ENCODE data around the gene LHFPL5. TPM values are rescaled to one million over a fixed set of nuclear protein-coding genes. Genes with fewer than 3 reads are reported as not detected.

The LHFPL5 gene
- total RNA-seq, 2 donors from 2014 or later, result not detected

DNA sequence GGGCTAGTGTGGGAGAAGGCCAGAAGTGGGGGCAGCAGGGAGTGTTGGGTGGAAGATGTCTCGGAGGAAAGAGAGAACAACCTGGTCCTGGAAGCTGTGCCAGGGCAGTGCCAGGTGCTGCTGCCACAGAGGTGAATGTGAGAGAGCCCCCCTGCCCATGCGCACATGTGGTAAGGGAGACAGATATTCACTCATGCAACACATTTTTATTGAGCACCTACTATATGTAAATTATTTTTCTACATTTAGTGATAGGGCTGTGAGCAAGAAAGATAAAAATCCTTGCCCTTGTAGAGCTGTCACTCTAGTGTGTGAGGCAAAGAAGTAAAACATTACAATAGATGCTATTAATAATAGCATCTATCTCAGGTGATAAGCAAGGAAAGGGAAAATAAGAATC, 23.9 kb upstream of the LHFPL5 start:
- peaks cover 11% of the 10 kb centered on the region for H3K27me3 ChIP-seq (ENCODE audit: control insufficient read depth, insufficient read depth, low read length, poor library complexity, severe bottlenecking)
- DNase-seq, result no peak
- no peak overlapping the region for H3K9ac ChIP-seq (ENCODE audit: extremely low read depth, low read length, poor library complexity, severe bottlenecking)
- H3K4me1 ChIP-seq (ENCODE audit: control insufficient read depth, insufficient read depth, low read length), result no peaks in the 10 kb centered on the region
- no peaks in the 10 kb centered on the region for H3K4me1 Mint-ChIP-seq
- H3K36me3 Mint-ChIP-seq (ENCODE audit: low read depth), result no peaks in the 10 kb centered on the region
- WGBS, 2 experiments (ENCODE audit: insufficient coverage in 1 of 2, insufficient read length in 1 of 2), result 95 to 100% methylated on average over 1 to 2 of the region's 2 CpGs
- peaks cover 16% of the 10 kb centered on the region for H3K27me3 Mint-ChIP-seq (ENCODE audit: insufficient read depth)
- no peaks in the 10 kb centered on the region for H3K9me3 Mint-ChIP-seq
- H3K36me3 ChIP-seq (ENCODE audit: control insufficient read depth, insufficient read depth, low read length), result no peaks in the 10 kb centered on the region
- H3K27ac Mint-ChIP-seq, result no peak overlapping the region
- no peak overlapping the region for H3K27ac ChIP-seq (ENCODE audit: low read depth, low read length)
- no peak overlapping the region for H3K4me3 Mint-ChIP-seq
- TF ChIP-seq, protein P1, sequence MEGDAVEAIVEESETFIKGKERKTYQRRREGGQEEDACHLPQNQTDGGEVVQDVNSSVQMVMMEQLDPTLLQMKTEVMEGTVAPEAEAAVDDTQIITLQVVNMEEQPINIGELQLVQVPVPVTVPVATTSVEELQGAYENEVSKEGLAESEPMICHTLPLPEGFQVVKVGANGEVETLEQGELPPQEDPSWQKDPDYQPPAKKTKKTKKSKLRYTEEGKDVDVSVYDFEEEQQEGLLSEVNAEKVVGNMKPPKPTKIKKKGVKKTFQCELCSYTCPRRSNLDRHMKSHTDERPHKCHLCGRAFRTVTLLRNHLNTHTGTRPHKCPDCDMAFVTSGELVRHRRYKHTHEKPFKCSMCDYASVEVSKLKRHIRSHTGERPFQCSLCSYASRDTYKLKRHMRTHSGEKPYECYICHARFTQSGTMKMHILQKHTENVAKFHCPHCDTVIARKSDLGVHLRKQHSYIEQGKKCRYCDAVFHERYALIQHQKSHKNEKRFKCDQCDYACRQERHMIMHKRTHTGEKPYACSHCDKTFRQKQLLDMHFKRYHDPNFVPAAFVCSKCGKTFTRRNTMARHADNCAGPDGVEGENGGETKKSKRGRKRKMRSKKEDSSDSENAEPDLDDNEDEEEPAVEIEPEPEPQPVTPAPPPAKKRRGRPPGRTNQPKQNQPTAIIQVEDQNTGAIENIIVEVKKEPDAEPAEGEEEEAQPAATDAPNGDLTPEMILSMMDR (conservative IDR thresholded peaks at IDR 0.05), result no peak
- no peak overlapping the region for H3K4me3 ChIP-seq (ENCODE audit: low read length)
- no peaks in the 10 kb centered on the region for H3K9me3 ChIP-seq (ENCODE audit: control insufficient read depth, low read length)

DNA sequence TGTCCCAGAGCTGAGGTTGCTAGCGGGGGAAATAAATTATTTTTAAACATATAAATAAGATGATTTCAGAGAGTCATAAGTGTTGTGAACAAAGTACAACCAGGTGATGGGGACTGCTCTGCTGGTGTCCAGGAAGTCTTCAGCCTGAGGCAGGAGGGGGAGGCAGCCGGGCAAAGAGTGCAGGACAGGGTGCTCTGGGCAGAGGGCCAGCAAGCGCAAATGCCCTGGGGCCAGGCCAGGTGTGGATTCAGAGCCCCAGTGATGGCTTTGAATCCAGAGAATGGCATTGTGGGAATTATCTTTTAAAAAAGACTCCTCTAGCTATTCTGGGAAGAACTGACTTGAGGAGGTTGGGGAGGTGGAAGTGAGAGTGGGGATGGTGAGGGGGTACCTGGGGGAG, 22.7 kb upstream of the LHFPL5 start:
- no peak overlapping the region for H3K9ac ChIP-seq (ENCODE audit: extremely low read depth, low read length, poor library complexity, severe bottlenecking)
- WGBS, 2 experiments (ENCODE audit: insufficient coverage in 1 of 2, insufficient read length in 1 of 2), result 93% methylated on average over 2 of the region's 3 CpGs; no CpG with 5 or more reads in 1 of the 2 experiments
- no peaks in the 10 kb centered on the region for H3K4me1 ChIP-seq (ENCODE audit: control insufficient read depth, insufficient read depth, low read length)
- H3K9me3 ChIP-seq (ENCODE audit: control insufficient read depth, low read length), result no peaks in the 10 kb centered on the region
- no peak overlapping the region for H3K27ac Mint-ChIP-seq
- no peaks in the 10 kb centered on the region for H3K9me3 Mint-ChIP-seq
- H3K4me3 ChIP-seq (ENCODE audit: low read length), result no peak overlapping the region
- H3K27me3 Mint-ChIP-seq (ENCODE audit: insufficient read depth), result peaks cover 19% of the 10 kb centered on the region
- peaks cover 4% of the 10 kb centered on the region for H3K27me3 ChIP-seq (ENCODE audit: control insufficient read depth, insufficient read depth, low read length, poor library complexity, severe bottlenecking)
- H3K27ac ChIP-seq (ENCODE audit: low read depth, low read length), result no peak overlapping the region
- DNase-seq, result no peak
- no peak overlapping the region for H3K4me3 Mint-ChIP-seq
- H3K36me3 ChIP-seq (ENCODE audit: control insufficient read depth, insufficient read depth, low read length), result no peaks in the 10 kb centered on the region
- H3K4me1 Mint-ChIP-seq, result no peaks in the 10 kb centered on the region
- no peaks in the 10 kb centered on the region for H3K36me3 Mint-ChIP-seq (ENCODE audit: low read depth)
- TF ChIP-seq, protein P1 (conservative IDR thresholded peaks at IDR 0.05), result no peak

DNA sequence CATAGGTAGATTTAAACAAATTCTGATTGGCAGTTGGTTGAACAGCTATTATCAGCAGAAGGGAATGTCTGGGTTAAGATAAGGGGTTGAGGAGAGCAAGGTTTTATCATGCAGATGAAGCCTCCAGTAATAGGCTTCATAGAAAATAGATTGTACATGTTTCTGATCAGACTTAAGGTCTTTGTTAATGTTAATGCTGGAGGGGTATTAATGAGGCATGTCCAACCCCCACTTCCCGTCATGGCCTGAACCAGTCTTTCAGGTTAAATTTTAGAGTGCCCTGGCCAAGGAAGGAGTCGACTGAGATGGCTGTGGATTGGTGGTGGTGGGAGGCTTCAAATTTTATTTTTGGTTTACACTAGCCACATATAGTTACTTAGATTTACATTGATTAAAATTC, 21.0 kb upstream of the LHFPL5 start:
- no peaks in the 10 kb centered on the region for H3K9me3 ChIP-seq (ENCODE audit: control insufficient read depth, low read length)
- WGBS, 2 experiments (ENCODE audit: insufficient coverage in 1 of 2, insufficient read length in 1 of 2), result 100% methylated on average over 1 of the region's 2 CpGs; no CpG with 5 or more reads in 1 of the 2 experiments
- no peaks in the 10 kb centered on the region for H3K27me3 ChIP-seq (ENCODE audit: control insufficient read depth, insufficient read depth, low read length, poor library complexity, severe bottlenecking)
- peaks cover 16% of the 10 kb centered on the region for H3K27me3 Mint-ChIP-seq (ENCODE audit: insufficient read depth)
- no peak overlapping the region for H3K4me3 Mint-ChIP-seq
- no peaks in the 10 kb centered on the region for H3K4me1 ChIP-seq (ENCODE audit: control insufficient read depth, insufficient read depth, low read length)
- H3K36me3 Mint-ChIP-seq (ENCODE audit: low read depth), result no peaks in the 10 kb centered on the region
- H3K27ac Mint-ChIP-seq, result no peak overlapping the region
- no peaks in the 10 kb centered on the region for H3K4me1 Mint-ChIP-seq
- H3K4me3 ChIP-seq (ENCODE audit: low read length), result no peak overlapping the region
- TF ChIP-seq, protein P1 (conservative IDR thresholded peaks at IDR 0.05), result no peak
- no peak overlapping the region for H3K9ac ChIP-seq (ENCODE audit: extremely low read depth, low read length, poor library complexity, severe bottlenecking)
- no peak overlapping the region for H3K27ac ChIP-seq (ENCODE audit: low read depth, low read length)
- no peaks in the 10 kb centered on the region for H3K36me3 ChIP-seq (ENCODE audit: control insufficient read depth, insufficient read depth, low read length)
- H3K9me3 Mint-ChIP-seq, result no peaks in the 10 kb centered on the region
- DNase-seq, result no peak
